IMR-90 (cell line): ENCODE measurements around the gene CTBP2. TPM values are rescaled to one million over a fixed set of nuclear protein-coding genes. Genes with fewer than 3 reads are reported as not detected.
A peak's percentile ranks its signal among the peaks of the same experiment; 100 is the strongest.

Experiments used
- ATAC-seq: fragments of 200-7000 bp; cut with Tn5 transposase; 2 replicates; pipeline ENCODE4 v1.9.1; 2020; ENCODE audit warnings: low read depth, mild to moderate bottlenecking, moderate library complexity
- BruUV-seq: library from RNA; stranded (reverse); fragments of 400-500 nt; replicated peaks from 2 replicates; lab custom pipeline; 2021; lab: Mats Ljungman, UMichigan
- CTCF ChIA-PET: fragments of 300-600 bp; formaldehyde crosslinking; extraction: SDS; loops from one replicate; lab custom pipeline; 2021; ENCODE audit warnings: antibody characterized with exemption; lab: Yijun Ruan, JAX
- POLR2A ChIA-PET: fragments of 300-600 bp; sonication (Branson Sonifier 250); formaldehyde crosslinking; loops from one replicate; lab custom pipeline; 2022; ENCODE audit warnings: antibody characterized with exemption; ENCODE audit not compliant: unreplicated experiment; lab: Charles Lee
- DNase-seq: peaks from one replicate; pipeline ENCODE4 v3.0.0; 2013
- H2AFZ ChIP-seq: replicated peaks from 2 replicates; pipeline ENCODE3; 2013; ENCODE audit warnings: low read length, mild to moderate bottlenecking; ENCODE audit not compliant: poor library complexity
- H2AK5ac ChIP-seq: 2 replicates; pipeline ENCODE4 v1.6.1; 2013; ENCODE audit warnings: low read depth, low read length, inconsistent platforms
- H2AK9ac ChIP-seq: replicated peaks from 2 replicates; pipeline ENCODE3; 2013; ENCODE audit warnings: mild to moderate bottlenecking, low read depth, low read length, moderate library complexity; ENCODE audit not compliant: poor library complexity
- H2BK120ac ChIP-seq: 2 replicates; pipeline ENCODE4 v1.6.1; 2013; ENCODE audit warnings: low read depth, low read length, inconsistent platforms
- H2BK15ac ChIP-seq: 3 replicates; pipeline ENCODE4 v1.6.1; 2013; ENCODE audit warnings: low read depth, low read length, inconsistent platforms
- H2BK20ac ChIP-seq: 2 replicates; pipeline ENCODE4 v1.6.1; 2013; ENCODE audit warnings: low read depth, mild to moderate bottlenecking, inconsistent platforms, low read length, moderate library complexity
- H2BK5ac ChIP-seq: 2 replicates; pipeline ENCODE4 v1.6.1; 2013; ENCODE audit warnings: mild to moderate bottlenecking, low read depth, low read length, inconsistent platforms; ENCODE audit not compliant: poor library complexity, severe bottlenecking
- H3K14ac ChIP-seq: replicated peaks from 2 replicates; pipeline ENCODE4 v1.6.1; 2013; ENCODE audit warnings: low read depth, low read length, inconsistent platforms
- H3K18ac ChIP-seq: 2 replicates; pipeline ENCODE4 v1.6.1; 2013; ENCODE audit warnings: low read depth, low read length, control low read depth
- H3K23ac ChIP-seq: 2 replicates; pipeline ENCODE4 v1.6.1; 2013; ENCODE audit warnings: low read depth, low read length, inconsistent platforms
- H3K27ac ChIP-seq: 2 replicates; pipeline ENCODE4 v1.5.1; 2013; ENCODE audit warnings: mild to moderate bottlenecking, control low read depth, low read length; ENCODE audit not compliant: insufficient read depth
- H3K27me3 ChIP-seq: 2 replicates; pipeline ENCODE4 v1.6.1; 2013; ENCODE audit warnings: low read length; ENCODE audit not compliant: control insufficient read depth, insufficient read depth
- H3K36me3 ChIP-seq: 2 replicates; pipeline ENCODE4 v1.6.1; 2013; ENCODE audit warnings: low read length, mixed read lengths; ENCODE audit not compliant: control insufficient read depth, insufficient read depth
- H3K4ac ChIP-seq: 2 replicates; pipeline ENCODE4 v1.6.1; 2013; ENCODE audit warnings: low read depth, low read length, inconsistent platforms
- H3K4me1 ChIP-seq: 2 replicates; pipeline ENCODE4 v1.6.1; 2013; ENCODE audit warnings: low read length, mixed read lengths; ENCODE audit not compliant: control insufficient read depth, insufficient read depth
- H3K4me2 ChIP-seq: 2 replicates; pipeline ENCODE4 v1.6.1; 2013; ENCODE audit warnings: low read depth, mild to moderate bottlenecking, control low read depth, low read length, moderate library complexity
- H3K4me3 ChIP-seq: 2 replicates; pipeline ENCODE4 v1.5.1; 2013; ENCODE audit warnings: low read depth, mild to moderate bottlenecking, control low read depth, low read length, moderate library complexity; ENCODE audit not compliant: insufficient read depth
- H3K56ac ChIP-seq: 2 replicates; pipeline ENCODE4 v1.6.1; 2013; ENCODE audit warnings: low read length, inconsistent platforms; ENCODE audit not compliant: insufficient read depth; ENCODE audit errors: extremely low read depth
- H3K79me1 ChIP-seq, 2 experiments: 2 replicates each; pipeline ENCODE4 v1.6.1; 2013; ENCODE audit warnings: low read length in 2 of 2, inconsistent platforms in 1 of 2, low read depth in 1 of 2
- H3K9ac ChIP-seq: 2 replicates; pipeline ENCODE4 v1.6.1; 2013; ENCODE audit warnings: low read depth, low read length, control low read depth
- H3K9me1 ChIP-seq: 2 replicates; pipeline ENCODE4 v1.6.1; 2013; ENCODE audit warnings: low read length, inconsistent platforms; ENCODE audit not compliant: insufficient read depth
- H3K9me3 ChIP-seq: 2 replicates; pipeline ENCODE4 v1.6.1; 2013; ENCODE audit warnings: low read length; ENCODE audit not compliant: control insufficient read depth, insufficient read depth
- H4K20me1 ChIP-seq: 2 replicates; pipeline ENCODE4 v1.6.1; 2013; ENCODE audit warnings: low read length, inconsistent platforms; ENCODE audit not compliant: insufficient read depth
- H4K5ac ChIP-seq: 2 replicates; pipeline ENCODE4 v1.6.1; 2013; ENCODE audit warnings: mild to moderate bottlenecking, low read depth, low read length, control low read depth
- H4K8ac ChIP-seq, 2 experiments: 2 replicates each; pipeline ENCODE4 v1.6.1; 2013; ENCODE audit warnings: low read depth in 2 of 2, low read length in 2 of 2, control low read depth in 1 of 2, inconsistent platforms in 1 of 2
- H4K91ac ChIP-seq: 2 replicates; pipeline ENCODE4 v1.6.1; 2013; ENCODE audit warnings: low read depth, low read length, inconsistent platforms; ENCODE audit not compliant: insufficient read depth
- CEBPB ChIP-seq: IDR thresholded peaks from 2 replicates; pipeline ENCODE4 v1.6.1; 2012; ENCODE audit warnings: low read depth, low read length, improper control_type of control experiment
- CHD1 ChIP-seq: IDR thresholded peaks from 2 replicates; pipeline ENCODE4 v1.6.1; 2012; ENCODE audit warnings: low read depth, low read length, improper control_type of control experiment
- MAFK ChIP-seq: IDR thresholded peaks from 2 replicates; pipeline ENCODE4 v1.6.1; 2012; ENCODE audit warnings: low read depth, low read length, improper control_type of control experiment
- NFE2L2 ChIP-seq: fragments of 150-350 bp; IDR thresholded peaks from 2 replicates; pipeline ENCODE4 v1.6.1; 2016; ENCODE audit warnings: low read depth, mild to moderate bottlenecking, low read length
- RAD21 ChIP-seq: IDR thresholded peaks from 2 replicates; pipeline ENCODE4 v1.6.1; 2012; ENCODE audit warnings: low read length, improper control_type of control experiment
- WGBS, 2 experiments: methylation state at CpG; one replicate each; pipeline versions ENCODE4 v1.1.5 to v1.1.7; 2013; ENCODE audit warnings: missing lambda C conversion rate in 2 of 2; ENCODE audit not compliant: insufficient read length in 1 of 2; ENCODE audit errors: extremely low coverage in 2 of 2; 5-methylcytosine and 5-hydroxymethylcytosine counted together
- dilution Hi-C: fragments of 300-500 bp; cut with HindIII; formaldehyde crosslinking; loops from one replicate; pipeline ENCODE4 v1.14.3; 2018; ENCODE audit warnings: low sequenced_read_pairs; ENCODE audit not compliant: unreplicated experiment
- in situ Hi-C: fragments of 300-500 bp; cut with MboI; formaldehyde crosslinking; loops from 3 replicates; pipeline ENCODE4 v1.14.3; 2019; ENCODE audit warnings: low sequenced_read_pairs, inconsistent platforms, mixed read lengths
- intact Hi-C: fragments of 100-400 bp; cut with micrococcal nuclease; formaldehyde crosslinking; loops from 2 replicates; pipeline ENCODE4 v1.10.0; 2022
- polyA plus RNA-seq, 3 experiments: library from polyadenylated mRNA; depleted of rRNA; stranded (reverse); fragments of >200 nt; gene quantifications; 2 replicates each; pipeline ENCODE4 v1.2.3, GENCODE V29; 2012; ENCODE audit warnings: low replicate concordance in 1 of 3
- total RNA-seq: library from RNA; depleted of rRNA; stranded (reverse); fragments of >200 nt; gene quantifications from 2 replicates; pipeline ENCODE4 v1.2.3, GENCODE V29; 2012
- TF ChIP-seq, protein P1 (sequence below): conservative IDR thresholded peaks from 2 replicates; pipeline ENCODE4 v1.5.1; 2012; ENCODE audit warnings: mild to moderate bottlenecking, low read depth, low read length, improper control_type of control experiment

Gene CTBP2
- total and polyA plus RNA-seq, 2 of the 4 experiments (the other 2 are of a cell fraction): 81.0 to 86.6 TPM

DNA sequence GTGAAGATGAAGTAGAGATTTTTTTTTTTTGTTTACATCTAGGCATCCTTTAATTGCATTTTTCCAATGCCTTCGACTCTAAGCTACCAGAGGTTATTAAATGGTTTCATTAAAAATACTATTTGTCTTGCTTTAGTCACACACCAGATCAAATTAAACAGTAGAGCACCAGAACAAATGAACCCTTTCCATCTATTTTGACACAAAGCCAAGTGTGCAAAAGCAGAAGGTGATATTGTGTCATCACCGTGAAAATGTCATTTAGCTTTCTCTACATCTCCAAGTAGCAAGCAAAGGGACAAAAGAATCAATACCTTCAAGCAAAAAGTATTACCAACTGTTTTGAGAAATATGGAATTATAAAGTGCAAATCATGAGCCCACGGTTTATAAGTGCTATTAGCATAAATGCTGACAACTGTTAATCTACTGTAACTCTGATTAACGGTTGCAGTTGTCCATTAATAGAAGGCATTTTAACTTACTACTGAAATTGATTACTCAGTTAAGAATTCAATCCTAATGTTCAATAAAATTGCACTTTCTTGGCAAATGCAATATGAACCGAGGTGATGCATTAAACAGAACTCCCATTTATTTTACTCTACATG, 49.1 kb downstream of the CTBP2 start:
- H3K36me3 ChIP-seq: peaks cover 34% of the 10 kb centered on the region
- no peak overlapping the region for H2BK5ac ChIP-seq
- H4K20me1 ChIP-seq: peaks cover 81% of the 10 kb centered on the region
- H3K4me3 ChIP-seq: no peak overlapping the region
- no peak overlapping the region for H3K9ac ChIP-seq
- H3K27me3 ChIP-seq: no peaks in the 10 kb centered on the region
- no peak overlapping the region for H3K56ac ChIP-seq
- H3K23ac ChIP-seq: no peak overlapping the region
- no peak overlapping the region for H2BK20ac ChIP-seq
- no peak overlapping the region for H4K91ac ChIP-seq
- ChIA-PET POLR2A (no interaction called here), CTCF (no interaction called here)
- no peak overlapping the region for H3K18ac ChIP-seq
- H4K8ac ChIP-seq: no peak overlapping the region
- H3K9me3 ChIP-seq: peaks cover 3% of the 10 kb centered on the region; the same call in 1 of the 2 replicates
- intact Hi-C loops (no loop called here), dilution Hi-C loops (no loop called here), in situ Hi-C loops (no loop called here)
- no peak overlapping the region for H2AFZ ChIP-seq
- TF ChIP-seq RAD21: no peak
- peak; percentile 40; the same call in 1 of the 2 replicates for TF ChIP-seq MAFK
- TF ChIP-seq, protein P1, sequence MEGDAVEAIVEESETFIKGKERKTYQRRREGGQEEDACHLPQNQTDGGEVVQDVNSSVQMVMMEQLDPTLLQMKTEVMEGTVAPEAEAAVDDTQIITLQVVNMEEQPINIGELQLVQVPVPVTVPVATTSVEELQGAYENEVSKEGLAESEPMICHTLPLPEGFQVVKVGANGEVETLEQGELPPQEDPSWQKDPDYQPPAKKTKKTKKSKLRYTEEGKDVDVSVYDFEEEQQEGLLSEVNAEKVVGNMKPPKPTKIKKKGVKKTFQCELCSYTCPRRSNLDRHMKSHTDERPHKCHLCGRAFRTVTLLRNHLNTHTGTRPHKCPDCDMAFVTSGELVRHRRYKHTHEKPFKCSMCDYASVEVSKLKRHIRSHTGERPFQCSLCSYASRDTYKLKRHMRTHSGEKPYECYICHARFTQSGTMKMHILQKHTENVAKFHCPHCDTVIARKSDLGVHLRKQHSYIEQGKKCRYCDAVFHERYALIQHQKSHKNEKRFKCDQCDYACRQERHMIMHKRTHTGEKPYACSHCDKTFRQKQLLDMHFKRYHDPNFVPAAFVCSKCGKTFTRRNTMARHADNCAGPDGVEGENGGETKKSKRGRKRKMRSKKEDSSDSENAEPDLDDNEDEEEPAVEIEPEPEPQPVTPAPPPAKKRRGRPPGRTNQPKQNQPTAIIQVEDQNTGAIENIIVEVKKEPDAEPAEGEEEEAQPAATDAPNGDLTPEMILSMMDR: no peak
- no peak for TF ChIP-seq NFE2L2
- no peak for TF ChIP-seq CEBPB
- TF ChIP-seq CHD1: no peak
- no TSS peak for BruUV-seq
- no peak for DNase-seq
- ATAC-seq: no peak
- peaks cover 51 to 94% of the 10 kb centered on the region in 2 experiments for H3K79me1 ChIP-seq
- H3K4me2 ChIP-seq: no peak overlapping the region
- no peak overlapping the region for H2BK120ac ChIP-seq
- peaks cover 22% of the 10 kb centered on the region for H3K9me1 ChIP-seq
- H3K27ac ChIP-seq: no peak overlapping the region
- H2BK15ac ChIP-seq: no peak overlapping the region
- H3K14ac ChIP-seq: no peak overlapping the region
- H3K4ac ChIP-seq: no peak overlapping the region
- H2AK5ac ChIP-seq: no peak overlapping the region
- WGBS, 2 experiments: no CpG with 5 or more reads among the region's 5 CpGs
- H3K4me1 ChIP-seq: no peaks in the 10 kb centered on the region
- H4K5ac ChIP-seq: no peak overlapping the region
- no peak overlapping the region for H2AK9ac ChIP-seq
